ENCODE data around the gene MAP4K5.
A peak's percentile ranks its signal among the peaks of the same experiment; 100 is the strongest.

MAP4K5 gene

GRCh38 chr14:50397390-50398188, 134.8 kb downstream of the MAP4K5 start:
- no peak for DNase-seq

GRCh38 chr14:50396631-50397389, 135.6 kb downstream of the MAP4K5 start, which contains the start of gene CDKL1:
TSS of gene CDKL1 (minus strand) at chr14:50396881. CDS start at chr14:50395868, 1,013 bp downstream.
- peak; percentile 40 for DNase-seq

- no peak for DNase-seq
Observed at GRCh38 chr14:50395448-50395847, 136.9 kb downstream of the MAP4K5 start.

GRCh38 chr14:50394713-50395112, 137.7 kb downstream of the MAP4K5 start:
- DNase-seq, result no peak

- DNase-seq, result peak; percentile 39
Observed at GRCh38 chr14:50389668-50390441, 142.5 kb downstream of the MAP4K5 start.

- peak; percentile 25 for DNase-seq
Observed at GRCh38 chr14:50388256-50388931, 144.0 kb downstream of the MAP4K5 start.

- DNase-seq, result no peak
Observed at GRCh38 chr14:50387548-50387947, 144.8 kb downstream of the MAP4K5 start.

- no peak for DNase-seq
Observed at GRCh38 chr14:50383618-50384225, 148.6 kb downstream of the MAP4K5 start.

GRCh38 chr14:50381823-50382287, 150.5 kb downstream of the MAP4K5 start:
- peak; percentile 58 for DNase-seq

- no peak for DNase-seq
Observed at GRCh38 chr14:50381008-50381407, 151.4 kb downstream of the MAP4K5 start.

- no peak for DNase-seq
Observed at GRCh38 chr14:50380455-50380854, 151.9 kb downstream of the MAP4K5 start.

- no peak for DNase-seq
Observed at GRCh38 chr14:50379563-50379962, 152.8 kb downstream of the MAP4K5 start.

GRCh38 chr14:50377550-50378085, 154.8 kb downstream of the MAP4K5 start:
- DNase-seq, result no peak

- DNase-seq, result no peak
Observed at GRCh38 chr14:50375760-50376159, 156.6 kb downstream of the MAP4K5 start.

GRCh38 chr14:50373959-50374358, 158.4 kb downstream of the MAP4K5 start:
- no peak for DNase-seq

- DNase-seq, result no peak
Observed at GRCh38 chr14:50371546-50371945, 160.8 kb downstream of the MAP4K5 start.

Data from kidney glomerular epithelial cell (primary cell).